Smooth muscle cell (in vitro differentiated cells): ENCODE measurements around the gene MDFI. TPM values are rescaled to one million over a fixed set of nuclear protein-coding genes. Genes with fewer than 3 reads are reported as not detected.

Source experiments
- DNase-seq: peaks from one replicate; lab custom pipeline; 2025; ENCODE audit not compliant: unreplicated experiment; lab: John Stamatoyannopoulos, UW
- H2AFZ ChIP-seq: fragments of 200-600 bp; sonication (generic); 2 replicates; pipeline ENCODE4 v1.6.0; 2016; ENCODE audit warnings: antibody characterized with exemption, low read depth, mild to moderate bottlenecking
- H3F3A ChIP-seq: fragments of 200-600 bp; sonication (generic); 2 replicates; pipeline ENCODE4 v1.6.0; 2017; ENCODE audit warnings: antibody characterized with exemption, low read depth
- H3K27ac ChIP-seq: fragments of 200-600 bp; sonication (generic); 2 replicates; pipeline ENCODE4 v1.5.1; 2016; ENCODE audit warnings: low read depth, mild to moderate bottlenecking
- H3K27me3 ChIP-seq: fragments of 200-600 bp; sonication (generic); 2 replicates; pipeline ENCODE4 v1.6.1; 2016; ENCODE audit warnings: low read depth, mild to moderate bottlenecking
- H3K36me3 ChIP-seq: fragments of 200-600 bp; sonication (generic); 2 replicates; pipeline ENCODE4 v1.5.1; 2016; ENCODE audit warnings: low read depth
- H3K4me1 ChIP-seq: fragments of 200-600 bp; sonication (generic); 2 replicates; pipeline ENCODE4 v1.5.1; 2016; ENCODE audit warnings: low read depth
- H3K4me2 ChIP-seq: fragments of 200-600 bp; sonication (generic); 2 replicates; pipeline ENCODE4 v1.6.0; 2016; ENCODE audit warnings: mild to moderate bottlenecking
- H3K4me3 ChIP-seq: fragments of 200-600 bp; sonication (generic); 2 replicates; pipeline ENCODE4 v1.5.1; 2016; ENCODE audit warnings: mild to moderate bottlenecking
- H3K79me2 ChIP-seq: fragments of 200-600 bp; sonication (generic); 2 replicates; pipeline ENCODE4 v1.6.0; 2016; ENCODE audit warnings: low read depth, mild to moderate bottlenecking
- H3K9ac ChIP-seq: fragments of 200-600 bp; sonication (generic); 2 replicates; pipeline ENCODE4 v1.6.0; 2016; ENCODE audit warnings: low read depth
- H3K9me3 ChIP-seq: fragments of 200-600 bp; sonication (generic); replicated peaks from 2 replicates; pipeline ENCODE4 v1.5.1; 2016; ENCODE audit warnings: low read depth
- H4K20me1 ChIP-seq: fragments of 200-600 bp; sonication (generic); 2 replicates; pipeline ENCODE4 v1.6.0; 2016; ENCODE audit warnings: low read depth
- WGBS: methylation state at CpG from one replicate; pipeline ENCODE4 v1.1.7; 2016; ENCODE audit warnings: low lambda C conversion rate; 5-methylcytosine and 5-hydroxymethylcytosine counted together
- polyA plus RNA-seq: library from polyadenylated mRNA; unstranded; fragments of >200 nt; fragmentation: Nextera tagmentation; extraction: Ambion mirVana; gene quantifications from 2 replicates; pipeline ENCODE4 v1.2.1, GENCODE V29; 2016
- total RNA-seq: library from RNA; depleted of rRNA; stranded (reverse); fragments of >200 nt; gene quantifications from 2 replicates; pipeline ENCODE4 v1.2.3, GENCODE V29; 2014
- TF ChIP-seq, protein P1 (sequence below): fragments of 200-600 bp; sonication (generic); IDR thresholded peaks from 2 replicates; pipeline ENCODE4 v1.5.1; 2017; ENCODE audit warnings: borderline replicate concordance, mild to moderate bottlenecking, antibody characterized with exemption; ENCODE audit not compliant: insufficient read depth, poor library complexity, severe bottlenecking

The MDFI gene
- total and polyA plus RNA-seq, 2 experiments from 2014 or later = 102 to 168 TPM

- H3K79me2 ChIP-seq = no peaks in the 10 kb centered on the region
- no peaks in the 10 kb centered on the region for H3K9me3 ChIP-seq
- TF ChIP-seq, protein P1, sequence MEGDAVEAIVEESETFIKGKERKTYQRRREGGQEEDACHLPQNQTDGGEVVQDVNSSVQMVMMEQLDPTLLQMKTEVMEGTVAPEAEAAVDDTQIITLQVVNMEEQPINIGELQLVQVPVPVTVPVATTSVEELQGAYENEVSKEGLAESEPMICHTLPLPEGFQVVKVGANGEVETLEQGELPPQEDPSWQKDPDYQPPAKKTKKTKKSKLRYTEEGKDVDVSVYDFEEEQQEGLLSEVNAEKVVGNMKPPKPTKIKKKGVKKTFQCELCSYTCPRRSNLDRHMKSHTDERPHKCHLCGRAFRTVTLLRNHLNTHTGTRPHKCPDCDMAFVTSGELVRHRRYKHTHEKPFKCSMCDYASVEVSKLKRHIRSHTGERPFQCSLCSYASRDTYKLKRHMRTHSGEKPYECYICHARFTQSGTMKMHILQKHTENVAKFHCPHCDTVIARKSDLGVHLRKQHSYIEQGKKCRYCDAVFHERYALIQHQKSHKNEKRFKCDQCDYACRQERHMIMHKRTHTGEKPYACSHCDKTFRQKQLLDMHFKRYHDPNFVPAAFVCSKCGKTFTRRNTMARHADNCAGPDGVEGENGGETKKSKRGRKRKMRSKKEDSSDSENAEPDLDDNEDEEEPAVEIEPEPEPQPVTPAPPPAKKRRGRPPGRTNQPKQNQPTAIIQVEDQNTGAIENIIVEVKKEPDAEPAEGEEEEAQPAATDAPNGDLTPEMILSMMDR = no peak
- H3K9ac ChIP-seq = no peak overlapping the region
- H3K4me2 ChIP-seq = no peak overlapping the region
- H3K27ac ChIP-seq = no peak overlapping the region
- H4K20me1 ChIP-seq = no peaks in the 10 kb centered on the region
- H3F3A ChIP-seq = no peaks in the 10 kb centered on the region
- H3K4me1 ChIP-seq = no peaks in the 10 kb centered on the region
- H3K27me3 ChIP-seq = no peaks in the 10 kb centered on the region
- no peaks in the 10 kb centered on the region for H3K36me3 ChIP-seq
- no peak overlapping the region for H2AFZ ChIP-seq
- H3K4me3 ChIP-seq = no peak overlapping the region
- no peak for DNase-seq
- WGBS = 74% methylated on average over 5 of the region's 5 CpGs
Observed at GRCh38 chr6:41594326-41594725, 43.9 kb upstream of the MDFI start.

DNA sequence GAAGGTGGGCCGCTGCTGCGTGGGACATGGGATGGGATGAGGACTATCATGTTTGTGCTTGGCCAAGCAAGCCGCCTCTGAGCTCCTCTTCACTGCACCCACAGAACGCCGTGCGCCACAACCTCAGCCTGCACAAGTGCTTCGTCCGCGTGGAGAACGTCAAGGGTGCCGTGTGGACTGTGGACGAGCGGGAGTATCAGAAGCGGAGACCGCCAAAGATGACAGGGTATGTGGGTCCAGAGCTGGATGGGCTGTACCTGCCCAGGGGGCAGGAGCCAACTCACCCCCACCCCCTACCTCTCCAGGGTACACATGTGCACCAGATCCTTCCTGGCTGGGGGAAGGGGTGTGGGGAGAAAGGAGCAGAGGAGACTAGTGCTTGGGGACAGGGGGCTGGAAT is 43.5 kb upstream of the MDFI start:
- H3K4me2 ChIP-seq = no peak overlapping the region
- no peaks in the 10 kb centered on the region for H4K20me1 ChIP-seq
- no peak overlapping the region for H2AFZ ChIP-seq
- no peaks in the 10 kb centered on the region for H3K79me2 ChIP-seq
- no peak overlapping the region for H3K27ac ChIP-seq
- H3K9ac ChIP-seq = no peak overlapping the region
- H3K27me3 ChIP-seq = no peaks in the 10 kb centered on the region
- H3K9me3 ChIP-seq = no peaks in the 10 kb centered on the region
- no peaks in the 10 kb centered on the region for H3F3A ChIP-seq
- no peak overlapping the region for H3K4me3 ChIP-seq
- DNase-seq = no peak
- H3K36me3 ChIP-seq = no peaks in the 10 kb centered on the region
- TF ChIP-seq, protein P1 = no peak
- no peaks in the 10 kb centered on the region for H3K4me1 ChIP-seq
- 95% methylated on average over 15 of the region's 15 CpGs for WGBS

DNA sequence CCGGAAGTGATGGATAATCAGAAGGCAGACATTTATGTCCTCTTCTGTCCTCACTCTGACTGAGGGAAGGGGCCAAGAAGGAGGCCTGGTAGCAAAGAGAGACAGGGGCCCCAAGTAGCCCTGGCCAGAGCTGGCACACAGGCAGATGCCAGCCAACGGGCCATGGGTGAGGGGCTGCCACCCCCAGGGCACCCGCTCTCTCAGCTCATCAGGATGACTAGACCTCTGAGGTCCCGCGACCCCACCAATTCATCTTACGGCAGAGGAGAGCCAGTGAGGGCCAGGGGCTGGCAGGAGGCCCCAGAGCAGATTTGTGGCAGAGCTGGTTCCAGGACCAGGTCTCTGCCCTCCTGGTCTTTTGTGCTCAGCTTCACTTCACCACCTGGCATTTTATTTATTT is 43.1 kb upstream of the MDFI start:
- H3K4me2 ChIP-seq = no peak overlapping the region
- 94% methylated on average over 6 of the region's 6 CpGs for WGBS
- no peaks in the 10 kb centered on the region for H3K79me2 ChIP-seq

DNA sequence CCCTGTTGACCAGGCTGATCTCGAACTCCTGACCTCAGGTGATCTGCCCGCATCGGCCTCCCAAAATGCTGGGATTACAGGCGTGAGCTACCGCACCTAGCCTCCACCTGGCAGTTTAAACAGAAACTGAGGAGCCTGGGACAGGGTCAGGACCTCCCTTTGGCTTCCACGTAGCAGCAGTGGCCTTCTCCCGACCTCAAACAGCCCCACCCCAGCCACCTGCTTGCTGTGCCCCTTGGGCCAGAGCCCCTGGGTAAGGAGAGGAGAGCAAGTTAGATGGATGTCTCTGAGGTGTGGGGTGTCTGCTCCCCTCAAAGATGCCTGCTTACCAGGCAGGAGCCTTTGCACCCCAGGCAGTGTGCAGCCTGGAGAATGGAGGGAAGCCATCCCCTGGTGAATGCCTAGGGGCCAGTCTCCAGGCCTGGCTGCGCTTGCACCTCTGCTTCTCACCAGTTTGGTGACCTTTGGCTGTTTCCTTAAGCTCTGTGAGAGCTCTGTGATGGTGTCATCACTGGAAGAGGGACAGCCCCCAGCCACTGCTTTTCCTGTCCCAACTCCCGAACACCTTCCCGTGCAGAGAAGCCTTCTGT is 42.1 kb upstream of the MDFI start:
- Histone ChIP-seq H3K36me3 (no peaks in the 10 kb centered on the region), H3K9me3 (no peaks in the 10 kb centered on the region), H3F3A (no peaks in the 10 kb centered on the region), H3K27me3 (no peaks in the 10 kb centered on the region), H3K4me2 (no peak overlapping the region), H3K79me2 (no peaks in the 10 kb centered on the region), H2AFZ (no peak overlapping the region), H4K20me1 (no peaks in the 10 kb centered on the region), H3K4me3 (no peak overlapping the region), H3K27ac (no peak overlapping the region), H3K9ac (no peak overlapping the region), H3K4me1 (no peaks in the 10 kb centered on the region)
- TF ChIP-seq, protein P1 = no peak
- 93% methylated on average over 10 of the region's 10 CpGs for WGBS
- no peak for DNase-seq

More for the DNA sequence above, 43.1 kb upstream of the MDFI start:
- Histone ChIP-seq H3K9ac (no peak overlapping the region), H3K4me3 (no peak overlapping the region), H3F3A (no peaks in the 10 kb centered on the region), H2AFZ (no peak overlapping the region), H4K20me1 (no peaks in the 10 kb centered on the region), H3K4me1 (no peaks in the 10 kb centered on the region), H3K27ac (no peak overlapping the region), H3K9me3 (no peaks in the 10 kb centered on the region), H3K36me3 (no peaks in the 10 kb centered on the region), H3K27me3 (no peaks in the 10 kb centered on the region)
- DNase-seq = no peak
- TF ChIP-seq, protein P1 = no peak
